ENCODE data around the gene HESX1. TPM values are rescaled to one million over a fixed set of nuclear protein-coding genes. Genes with fewer than 3 reads are reported as not detected.

HESX1 gene
- total RNA-seq, 4 donors from 2014 or later, result 1.3 TPM; not detected in 3

GRCh38 chr3:57163751-57164150 is 36.0 kb downstream of the HESX1 start:
- H3K9me3 ChIP-seq, result no peaks in the 10 kb centered on the region
- 29 to 52% methylated on average over 3 to 4 of the region's 8 CpGs for WGBS, 2 donors
- DNase-seq, result no peak
- peak overlapping the region in 3 of 4 donors; percentile 58 to 89 (median 71) for H3K4me3 ChIP-seq
- H3K4me1 ChIP-seq, result peaks cover 12 to 68% (median 24%) of the 10 kb centered on the region in 3 donors
- peak overlapping the region in 3 of 4 donors; percentile 31 to 69 (median 43) for H3K27ac ChIP-seq
- H3K27me3 ChIP-seq, result peaks cover 0 to 34% (median 0%) of the 10 kb centered on the region in 4 donors
- TF ChIP-seq POLR2A (IDR thresholded peaks at IDR 0.05) (no peak), CTCF (IDR thresholded peaks at IDR 0.05) (no peak)
- no peaks in the 10 kb centered on the region for H3K36me3 ChIP-seq
- intact Hi-C loops (cut with DNase I), result no loop called here

GRCh38 chr3:57161915-57162314 is 37.9 kb downstream of the HESX1 start:
- intact Hi-C loops (cut with DNase I), result no loop called here
- Histone ChIP-seq H3K27ac (no peak overlapping the region), H3K9me3 (no peaks in the 10 kb centered on the region), H3K27me3 (peaks cover 0 to 27% (median 0%) of the 10 kb centered on the region in 4 donors), H3K4me3 (no peak overlapping the region), H3K4me1 (peaks cover 12 to 70% (median 24%) of the 10 kb centered on the region in 3 donors), H3K36me3 (no peaks in the 10 kb centered on the region)
- no peak for TF ChIP-seq POLR2A (IDR thresholded peaks at IDR 0.05)
- WGBS, 2 donors, result no CpG with 5 or more reads among the region's 1 CpG
- no peak for DNase-seq

GRCh38 chr3:57160765-57161538 is 38.8 kb downstream of the HESX1 start:
- Histone ChIP-seq H3K36me3 (no peaks in the 10 kb centered on the region), H3K4me1 (peaks cover 12 to 70% (median 24%) of the 10 kb centered on the region in 3 donors), H3K4me3 (no peak overlapping the region), H3K27me3 (peaks cover 0 to 27% (median 0%) of the 10 kb centered on the region in 4 donors), H3K27ac (peak overlapping the region in 3 of 4 donors; percentile 32 to 59 (median 54)), H3K9me3 (no peaks in the 10 kb centered on the region)
- DNase-seq, result no peak
- 48 to 56% methylated on average over 5 of the region's 5 CpGs for WGBS, 2 donors
- TF ChIP-seq POLR2A (IDR thresholded peaks at IDR 0.05) (no peak), CTCF (IDR thresholded peaks at IDR 0.05) (no peak)
- intact Hi-C loops (cut with DNase I), result no loop called here

- no peak for DNase-seq
- Histone ChIP-seq H3K4me1 (peaks cover 12 to 67% (median 24%) of the 10 kb centered on the region in 3 donors), H3K9me3 (no peaks in the 10 kb centered on the region), H3K27me3 (peaks cover 0 to 26% (median 0%) of the 10 kb centered on the region in 4 donors), H3K36me3 (no peaks in the 10 kb centered on the region), H3K27ac (peak overlapping the region in 3 of 4 donors; percentile 32 to 59 (median 54)), H3K4me3 (no peak overlapping the region)
- 74 to 80% methylated on average over 8 of the region's 8 CpGs for WGBS, 2 donors
- TF ChIP-seq CTCF (IDR thresholded peaks at IDR 0.05) (no peak), POLR2A (IDR thresholded peaks at IDR 0.05) (no peak)
- intact Hi-C loops (cut with DNase I), result no loop called here
Observed at GRCh38 chr3:57160076-57160764, 39.6 kb downstream of the HESX1 start.

- WGBS, 2 donors, result 40 to 52% methylated on average over 7 of the region's 8 CpGs
- H3K4me1 ChIP-seq, result peaks cover 4 to 61% (median 19%) of the 10 kb centered on the region in 3 donors
- DNase-seq, result no peak
- TF ChIP-seq POLR2A (IDR thresholded peaks at IDR 0.05) (no peak), CTCF (IDR thresholded peaks at IDR 0.05) (no peak)
- H3K27ac ChIP-seq, result peak overlapping the region in 3 of 4 donors; percentile 26 to 59 (median 32)
- H3K4me3 ChIP-seq, result no peak overlapping the region
- H3K9me3 ChIP-seq, result no peaks in the 10 kb centered on the region
- H3K36me3 ChIP-seq, result no peaks in the 10 kb centered on the region
- H3K27me3 ChIP-seq, result peaks cover 0 to 14% (median 0%) of the 10 kb centered on the region in 4 donors
- intact Hi-C loops (cut with DNase I), result loop anchor here (10.0 kb wide), 1 partner anchor 164 kb away; no protein-coding TSS in a partner anchor
Observed at GRCh38 chr3:57158813-57159738, 40.7 kb downstream of the HESX1 start.

All from esophagus squamous epithelium (tissue), 5 donors.